Measurements from ENCODE around the gene IGFL3. TPM values are rescaled to one million over a fixed set of nuclear protein-coding genes. Genes with fewer than 3 reads are reported as not detected.

IGFL3 gene
- total RNA-seq, 1 donor from 2014 or later: not detected

DNA sequence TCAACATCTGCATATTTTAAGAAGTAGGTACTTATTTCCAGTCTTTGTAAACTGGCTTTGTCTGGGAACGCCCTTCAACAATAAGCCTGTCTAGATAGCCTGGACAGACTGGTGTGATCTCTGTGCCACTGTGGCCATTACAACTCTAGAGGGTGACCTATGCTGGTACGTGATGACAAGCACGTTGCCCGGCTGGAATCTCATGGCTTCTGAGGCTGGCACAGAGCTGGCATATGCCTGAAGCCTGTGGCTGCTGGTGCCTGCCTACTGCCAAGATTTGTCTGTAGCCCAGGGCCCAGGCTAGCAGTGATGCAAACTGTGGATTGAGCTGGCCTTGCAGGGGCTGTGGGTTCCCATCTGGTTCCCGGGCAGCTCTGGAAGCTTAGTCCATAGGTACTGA lies 34.0 kb downstream of the IGFL3 start:
- Mint-ChIP-seq H3K4me1 (peaks cover 6% of the 10 kb centered on the region), H3K27ac (no peak overlapping the region), H3K4me3 (no peak overlapping the region), H3K27me3 (ENCODE audit: low read depth) (peaks cover 2% of the 10 kb centered on the region), H3K36me3 (peaks cover 5% of the 10 kb centered on the region), H3K9me3 (peaks cover 49% of the 10 kb centered on the region)
- TF ChIP-seq, protein P1, sequence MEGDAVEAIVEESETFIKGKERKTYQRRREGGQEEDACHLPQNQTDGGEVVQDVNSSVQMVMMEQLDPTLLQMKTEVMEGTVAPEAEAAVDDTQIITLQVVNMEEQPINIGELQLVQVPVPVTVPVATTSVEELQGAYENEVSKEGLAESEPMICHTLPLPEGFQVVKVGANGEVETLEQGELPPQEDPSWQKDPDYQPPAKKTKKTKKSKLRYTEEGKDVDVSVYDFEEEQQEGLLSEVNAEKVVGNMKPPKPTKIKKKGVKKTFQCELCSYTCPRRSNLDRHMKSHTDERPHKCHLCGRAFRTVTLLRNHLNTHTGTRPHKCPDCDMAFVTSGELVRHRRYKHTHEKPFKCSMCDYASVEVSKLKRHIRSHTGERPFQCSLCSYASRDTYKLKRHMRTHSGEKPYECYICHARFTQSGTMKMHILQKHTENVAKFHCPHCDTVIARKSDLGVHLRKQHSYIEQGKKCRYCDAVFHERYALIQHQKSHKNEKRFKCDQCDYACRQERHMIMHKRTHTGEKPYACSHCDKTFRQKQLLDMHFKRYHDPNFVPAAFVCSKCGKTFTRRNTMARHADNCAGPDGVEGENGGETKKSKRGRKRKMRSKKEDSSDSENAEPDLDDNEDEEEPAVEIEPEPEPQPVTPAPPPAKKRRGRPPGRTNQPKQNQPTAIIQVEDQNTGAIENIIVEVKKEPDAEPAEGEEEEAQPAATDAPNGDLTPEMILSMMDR (IDR thresholded peaks at IDR 0.05; ENCODE audit: unreplicated experiment): no peak
- no peak for DNase-seq (ENCODE audit: low spot score in 2 of 2, unreplicated experiment in 2 of 2)

DNA sequence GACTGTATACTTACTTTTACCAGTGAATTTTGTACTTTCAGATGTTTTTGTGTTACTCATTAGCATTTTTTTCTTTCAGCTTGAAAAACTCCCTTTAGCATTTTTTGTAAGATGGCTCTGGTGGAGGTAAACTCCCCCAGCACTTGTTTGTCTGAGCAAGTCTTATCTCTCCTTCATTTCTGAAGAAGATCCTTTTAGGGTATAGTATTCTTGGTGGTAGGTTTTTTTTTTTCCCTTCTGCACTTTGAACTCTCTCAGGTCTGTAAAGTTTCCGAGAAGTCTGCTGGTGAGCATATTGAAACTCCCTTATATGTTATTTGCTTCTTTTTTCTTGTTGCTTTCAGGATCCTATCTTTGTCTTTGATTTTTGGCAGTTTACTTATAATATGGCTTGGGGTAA lies 35.1 kb downstream of the IGFL3 start:
- peaks cover 6% of the 10 kb centered on the region for H3K4me1 Mint-ChIP-seq
- H3K27ac Mint-ChIP-seq: no peak overlapping the region
- TF ChIP-seq, protein P1 (IDR thresholded peaks at IDR 0.05; ENCODE audit: unreplicated experiment): no peak
- H3K9me3 Mint-ChIP-seq: peaks cover 48% of the 10 kb centered on the region
- H3K36me3 Mint-ChIP-seq: peaks cover 9% of the 10 kb centered on the region
- no peak overlapping the region for H3K4me3 Mint-ChIP-seq
- no peak for DNase-seq (ENCODE audit: low spot score in 2 of 2, unreplicated experiment in 2 of 2)
- H3K27me3 Mint-ChIP-seq (ENCODE audit: low read depth): peaks cover 2% of the 10 kb centered on the region

DNA sequence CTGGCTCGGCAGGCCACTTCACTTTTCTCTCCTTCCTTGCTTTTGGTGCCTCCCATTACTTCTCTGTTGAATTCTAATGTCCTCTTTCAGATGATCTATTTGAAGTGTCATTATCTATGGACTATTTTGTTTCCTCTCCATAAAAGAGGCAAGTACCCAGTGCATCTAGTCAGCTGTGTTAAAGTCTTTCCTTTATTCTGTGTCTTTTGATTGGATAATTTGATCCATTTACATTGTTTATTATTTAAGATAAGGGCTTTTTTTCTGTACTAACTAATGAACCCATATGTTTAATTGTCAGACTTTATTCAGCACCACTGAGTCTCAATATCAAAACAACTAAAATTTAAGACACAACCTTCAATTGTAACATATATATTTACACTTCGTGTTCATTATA lies 36.4 kb downstream of the IGFL3 start:
- H3K4me3 Mint-ChIP-seq: no peak overlapping the region
- no peak for DNase-seq (ENCODE audit: low spot score in 2 of 2, unreplicated experiment in 2 of 2)
- peaks cover 9% of the 10 kb centered on the region for H3K36me3 Mint-ChIP-seq
- peaks cover 4% of the 10 kb centered on the region for H3K4me1 Mint-ChIP-seq
- peaks cover 2% of the 10 kb centered on the region for H3K27me3 Mint-ChIP-seq (ENCODE audit: low read depth)
- TF ChIP-seq, protein P1 (IDR thresholded peaks at IDR 0.05; ENCODE audit: unreplicated experiment): no peak
- H3K27ac Mint-ChIP-seq: no peak overlapping the region
- peaks cover 48% of the 10 kb centered on the region for H3K9me3 Mint-ChIP-seq

DNA sequence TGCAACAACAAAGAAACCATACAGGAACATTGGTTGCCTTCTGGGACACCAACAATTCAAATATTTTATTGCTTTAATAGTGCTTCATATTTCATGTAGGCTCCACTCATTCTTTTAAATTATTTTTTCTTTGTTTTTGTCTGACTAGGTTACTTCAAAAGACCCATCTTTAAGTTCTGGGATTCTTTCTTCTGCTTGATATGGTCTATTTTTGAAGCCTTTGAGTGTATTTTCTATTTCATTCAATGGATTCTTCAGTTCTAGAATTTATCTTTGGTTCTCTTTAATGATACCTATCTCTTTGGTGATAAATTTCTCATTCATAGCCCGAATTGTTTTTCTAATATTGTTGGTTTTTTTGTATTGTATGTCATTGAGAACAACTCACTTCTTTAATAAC lies 38.6 kb downstream of the IGFL3 start:
- Mint-ChIP-seq H3K4me3 (no peak overlapping the region), H3K4me1 (peaks cover 6% of the 10 kb centered on the region), H3K9me3 (peaks cover 48% of the 10 kb centered on the region), H3K36me3 (peaks cover 9% of the 10 kb centered on the region), H3K27me3 (ENCODE audit: low read depth) (peaks cover 2% of the 10 kb centered on the region), H3K27ac (no peak overlapping the region)
- DNase-seq (ENCODE audit: low spot score in 2 of 2, unreplicated experiment in 2 of 2): no peak
- TF ChIP-seq, protein P1 (IDR thresholded peaks at IDR 0.05; ENCODE audit: unreplicated experiment): no peak

DNA sequence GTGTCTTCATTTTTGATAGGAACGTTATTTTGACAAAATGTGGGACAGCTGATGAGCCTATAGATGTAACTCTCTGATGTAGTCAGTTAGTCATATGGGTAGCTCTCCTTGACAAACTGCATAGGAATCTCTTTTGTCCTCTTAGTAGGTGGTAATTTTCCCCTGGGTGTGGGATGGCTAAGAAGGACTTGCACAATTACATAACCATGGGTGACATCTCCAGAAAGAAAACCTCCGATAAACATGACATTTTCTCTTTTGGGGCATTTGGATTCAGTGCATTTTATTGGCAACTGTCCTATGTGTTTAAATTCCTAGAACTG lies 41.8 kb downstream of the IGFL3 start:
- Mint-ChIP-seq H3K27me3 (ENCODE audit: low read depth) (peaks cover 14% of the 10 kb centered on the region), H3K9me3 (peaks cover 23% of the 10 kb centered on the region), H3K4me1 (peaks cover 6% of the 10 kb centered on the region), H3K36me3 (peaks cover 9% of the 10 kb centered on the region), H3K4me3 (no peak overlapping the region), H3K27ac (no peak overlapping the region)
- TF ChIP-seq, protein P1 (IDR thresholded peaks at IDR 0.05; ENCODE audit: unreplicated experiment): no peak
- no peak for DNase-seq (ENCODE audit: low spot score in 2 of 2, unreplicated experiment in 2 of 2)
